HCT116 (cell line): Measurements from ENCODE around the gene FAM20C. TPM values are rescaled to one million over a fixed set of nuclear protein-coding genes. Genes with fewer than 3 reads are reported as not detected.

ENCODE experiments used
- ATAC-seq: fragments of 200-7000 bp; cut with Tn5 transposase; 2 replicates; pipeline ENCODE4 v1.9.1; 2020; ENCODE audit warnings: mild to moderate bottlenecking, moderate library complexity
- BruUV-seq: library from RNA; stranded (reverse); fragments of 400-500 nt; replicated peaks from 2 replicates; lab custom pipeline; 2021; lab: Mats Ljungman, UMichigan
- CTCF ChIA-PET: fragments of 300-600 bp; sonication (Branson Sonifier 250); formaldehyde crosslinking; loops from one replicate; lab custom pipeline; 2021; ENCODE audit warnings: antibody characterized with exemption; lab: Charles Lee
- POLR2A ChIA-PET: fragments of 300-600, 350-600 bp; sonication (Branson Sonifier 250); formaldehyde crosslinking; loops from one replicate; lab custom pipeline; 2021; ENCODE audit warnings: antibody characterized with exemption; lab: Charles Lee
- RAD21 ChIA-PET, 2 experiments: fragments of 300-600 bp; sonication (Branson Sonifier 250); formaldehyde crosslinking; loops; one replicate each; lab custom pipeline; 2023; ENCODE audit warnings: low total read pairs in 2 of 2; ENCODE audit not compliant: uncharacterized antibody in 2 of 2, unreplicated experiment in 2 of 2, low non-redundant PET in 1 of 2; lab: Charles Lee
- DNase-seq: peaks from one replicate; pipeline ENCODE4 v3.0.0-alpha.2; 2010; ENCODE audit warnings: low read depth, low spot score
- H2AFZ ChIP-seq: fragments of 200-600 bp; shearing (Covaris generic), sonication (generic); 2 replicates; pipeline ENCODE4 v1.6.1; 2017; ENCODE audit warnings: low read depth, mixed run types, mixed read lengths, antibody characterized with exemption, low read length; ENCODE audit not compliant: poor library complexity, severe bottlenecking
- H3K27ac ChIP-seq: 2 replicates; pipeline ENCODE4 v1.5.1; 2012; ENCODE audit warnings: low read depth, low read length
- H3K27me3 ChIP-seq: fragments of 200-600 bp; sonication (generic); 2 replicates; pipeline ENCODE4 v1.6.1; 2016; ENCODE audit warnings: mixed run types, low read length, mixed read lengths; ENCODE audit not compliant: insufficient read depth
- H3K36me3 ChIP-seq, 2 experiments: fragments of 200-500 bp in 1 of 2; fragments of 200-600 bp in 1 of 2; sonication (Bioruptor generic) in 1 of 2; sonication (generic) in 1 of 2; 2 replicates each; pipeline versions ENCODE4 v1.5.1 to v1.6.1; 2014 to 2016; ENCODE audit warnings: low read length in 2 of 2, inconsistent platforms in 1 of 2, mixed read lengths in 1 of 2, mixed run types in 1 of 2; ENCODE audit not compliant: insufficient read depth in 2 of 2, control insufficient read depth in 1 of 2
- H3K4me1 ChIP-seq, 2 experiments: fragments of 200-600 bp in 1 of 2; sonication (generic) in 1 of 2; 2 replicates each; pipeline versions ENCODE4 v1.5.1 to v1.6.1; 2012 to 2017; ENCODE audit warnings: low read length in 2 of 2, inconsistent platforms in 1 of 2, mild to moderate bottlenecking in 1 of 2, mixed read lengths in 1 of 2, mixed run types in 1 of 2, moderate library complexity in 1 of 2; ENCODE audit not compliant: insufficient read depth in 2 of 2, control insufficient read depth in 1 of 2
- H3K4me2 ChIP-seq: fragments of 200-600 bp; sonication (generic); 2 replicates; pipeline ENCODE4 v1.6.1; 2017; ENCODE audit warnings: mixed run types, low read length, mixed read lengths
- H3K4me3 ChIP-seq, 2 experiments: fragments of 200-600 bp in 1 of 2; sonication (generic) in 1 of 2; replicated peaks in 1 of 2; 2 replicates each; pipeline ENCODE4 v1.5.1; 2011 to 2016; ENCODE audit warnings: low read length in 2 of 2, control low read depth in 1 of 2, low read depth in 1 of 2, mild to moderate bottlenecking in 1 of 2, mixed read lengths in 1 of 2, mixed run types in 1 of 2
- H3K79me2 ChIP-seq: fragments of 200-600 bp; sonication (generic); 2 replicates; pipeline ENCODE4 v1.6.1; 2017; ENCODE audit warnings: mild to moderate bottlenecking, mixed run types, low read length, moderate library complexity, mixed read lengths; ENCODE audit not compliant: insufficient read depth
- H3K9ac ChIP-seq: fragments of 200-600 bp; sonication (generic); 2 replicates; pipeline ENCODE4 v1.6.1; 2016; ENCODE audit warnings: low read length, mixed read lengths
- H3K9me2 ChIP-seq: fragments of 200-600 bp; sonication (generic), shearing (Covaris generic); 2 replicates; pipeline ENCODE4 v1.6.1; 2017; ENCODE audit warnings: mixed run types, mild to moderate bottlenecking, moderate library complexity; ENCODE audit not compliant: insufficient read depth
- H3K9me3 ChIP-seq, 2 experiments: fragments of 200-500 bp in 1 of 2; fragments of 200-600 bp in 1 of 2; sonication (Bioruptor generic) in 1 of 2; sonication (generic) in 1 of 2; 2 replicates each; pipeline ENCODE4 v1.6.1; 2014 to 2017; ENCODE audit warnings: low read length in 2 of 2, mixed read lengths in 2 of 2, inconsistent platforms in 1 of 2, low read depth in 1 of 2, mild to moderate bottlenecking in 1 of 2, mixed run types in 1 of 2, moderate library complexity in 1 of 2; ENCODE audit not compliant: control insufficient read depth in 1 of 2, insufficient read depth in 1 of 2
- H4K20me1 ChIP-seq: fragments of 200-600 bp; sonication (generic), shearing (Covaris generic); 2 replicates; pipeline ENCODE4 v1.6.1; 2017; ENCODE audit warnings: mixed run types, mild to moderate bottlenecking, moderate library complexity; ENCODE audit not compliant: insufficient read depth
- ATF3 ChIP-seq: IDR thresholded peaks from 2 replicates; pipeline ENCODE4 v1.6.1; 2012
- CEBPB ChIP-seq: IDR thresholded peaks from 2 replicates; pipeline ENCODE4 v1.6.1; 2012; ENCODE audit warnings: low read depth
- EGR1 ChIP-seq: IDR thresholded peaks from 2 replicates; pipeline ENCODE4 v1.6.1; 2012; ENCODE audit warnings: low read depth
- FOSL1 ChIP-seq: IDR thresholded peaks from 2 replicates; pipeline ENCODE4 v1.6.1; 2012; ENCODE audit warnings: low read depth
- POLR2A ChIP-seq: IDR thresholded peaks from 2 replicates; pipeline ENCODE4 v1.7.0; 2011; ENCODE audit warnings: borderline replicate concordance; ENCODE audit not compliant: insufficient read depth, insufficient read length; ENCODE audit errors: extremely low read depth
- POLR2AphosphoS5 ChIP-seq: IDR thresholded peaks from 2 replicates; pipeline ENCODE4 v1.6.1; 2011; ENCODE audit warnings: mild to moderate bottlenecking, low read depth, low read length, moderate library complexity
- RAD21 ChIP-seq: IDR thresholded peaks from 2 replicates; pipeline ENCODE4 v1.6.1; 2012; ENCODE audit warnings: low read depth, mild to moderate bottlenecking
- REST ChIP-seq: IDR thresholded peaks from 2 replicates; pipeline ENCODE4 v1.6.1; 2012; ENCODE audit warnings: low read depth
- SIN3A ChIP-seq: IDR thresholded peaks from 2 replicates; pipeline ENCODE4 v1.6.1; 2012; ENCODE audit warnings: low read depth
- SP1 ChIP-seq: IDR thresholded peaks from 2 replicates; pipeline ENCODE4 v1.6.1; 2012; ENCODE audit warnings: low read depth
- TCF7L2 ChIP-seq: IDR thresholded peaks from 2 replicates; pipeline ENCODE4 v1.7.0; 2011; ENCODE audit warnings: borderline replicate concordance, inconsistent platforms; ENCODE audit not compliant: insufficient read depth, insufficient read length; ENCODE audit errors: extremely low read depth
- ZNF274 ChIP-seq: fragments of 200-500 bp; sonication (Bioruptor generic); IDR thresholded peaks from 2 replicates; pipeline ENCODE4 v1.6.1; 2014; ENCODE audit warnings: mild to moderate bottlenecking, low read depth, low read length, inconsistent platforms
- intact Hi-C: fragments of 100-400 bp; cut with micrococcal nuclease; formaldehyde crosslinking; loops from 2 replicates; pipeline ENCODE4 v1.10.0; 2022
- total RNA-seq: library from RNA; stranded (reverse); gene quantifications from one replicate; pipeline ENCODE4 v1.2.1, GENCODE V29; 2021; ENCODE audit not compliant: unreplicated experiment
- TF ChIP-seq, protein P1 (sequence below), 3 experiments: fragments of 200-600 bp in 1 of 3; sonication (generic) in 1 of 3; IDR thresholded peaks in 2 of 3; conservative IDR thresholded peaks in 1 of 3; 2 replicates each; pipeline ENCODE4 v1.5.1; 2012 to 2017; ENCODE audit warnings: low read depth in 2 of 3, low read length in 2 of 3, antibody characterized with exemption in 1 of 3, borderline replicate concordance in 1 of 3, control low read depth in 1 of 3, mild to moderate bottlenecking in 1 of 3, mixed read lengths in 1 of 3, mixed run types in 1 of 3, moderate library complexity in 1 of 3; ENCODE audit not compliant: insufficient read depth in 1 of 3

Gene FAM20C
- total RNA-seq, 1 experiment from 2014 or later: 27.1 TPM

GRCh38 chr7:300546-301290 lies 108.3 kb downstream of the FAM20C start:
- BruUV-seq: no TSS peak
- intact Hi-C loops: no loop called here
- Histone ChIP-seq H3K4me2 (no peak overlapping the region), H3K27ac (no peak overlapping the region), H3K4me3 (no peak overlapping the region), H3K9ac (no peak overlapping the region), H3K27me3 (no peaks in the 10 kb centered on the region), H2AFZ (no peak overlapping the region), H4K20me1 (no peaks in the 10 kb centered on the region), H3K4me1 (no peaks in the 10 kb centered on the region), H3K9me3 (peaks cover 0 to 3% of the 10 kb centered on the region in 2 experiments; a peak in 1 of 4 replicates), H3K36me3 (no peaks in the 10 kb centered on the region), H3K79me2 (no peaks in the 10 kb centered on the region), H3K9me2 (no peaks in the 10 kb centered on the region)
- ChIA-PET RAD21 (no interaction called here), CTCF (no interaction called here), POLR2A (no interaction called here)
- TF ChIP-seq POLR2A: no peak
- TF ChIP-seq POLR2AphosphoS5: no peak
- TF ChIP-seq, protein P1, sequence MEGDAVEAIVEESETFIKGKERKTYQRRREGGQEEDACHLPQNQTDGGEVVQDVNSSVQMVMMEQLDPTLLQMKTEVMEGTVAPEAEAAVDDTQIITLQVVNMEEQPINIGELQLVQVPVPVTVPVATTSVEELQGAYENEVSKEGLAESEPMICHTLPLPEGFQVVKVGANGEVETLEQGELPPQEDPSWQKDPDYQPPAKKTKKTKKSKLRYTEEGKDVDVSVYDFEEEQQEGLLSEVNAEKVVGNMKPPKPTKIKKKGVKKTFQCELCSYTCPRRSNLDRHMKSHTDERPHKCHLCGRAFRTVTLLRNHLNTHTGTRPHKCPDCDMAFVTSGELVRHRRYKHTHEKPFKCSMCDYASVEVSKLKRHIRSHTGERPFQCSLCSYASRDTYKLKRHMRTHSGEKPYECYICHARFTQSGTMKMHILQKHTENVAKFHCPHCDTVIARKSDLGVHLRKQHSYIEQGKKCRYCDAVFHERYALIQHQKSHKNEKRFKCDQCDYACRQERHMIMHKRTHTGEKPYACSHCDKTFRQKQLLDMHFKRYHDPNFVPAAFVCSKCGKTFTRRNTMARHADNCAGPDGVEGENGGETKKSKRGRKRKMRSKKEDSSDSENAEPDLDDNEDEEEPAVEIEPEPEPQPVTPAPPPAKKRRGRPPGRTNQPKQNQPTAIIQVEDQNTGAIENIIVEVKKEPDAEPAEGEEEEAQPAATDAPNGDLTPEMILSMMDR (IDR thresholded peaks at IDR 0.05 in 2 of 3, conservative IDR thresholded peaks at IDR 0.05 in 1 of 3; ENCODE audit: borderline replicate concordance in 1 of 3, insufficient read depth in 1 of 3, low read depth in 2 of 3, low read length in 2 of 3): no peak
- TF ChIP-seq SIN3A: no peak
- no peak for TF ChIP-seq REST
- TF ChIP-seq SP1: no peak
- no peak for TF ChIP-seq ATF3
- no peak for TF ChIP-seq FOSL1
- no peak for TF ChIP-seq TCF7L2
- no peak for TF ChIP-seq CEBPB
- no peak for TF ChIP-seq RAD21
- TF ChIP-seq ZNF274: no peak
- TF ChIP-seq EGR1: no peak
- ATAC-seq (no peak), DNase-seq (no peak)
